Adrenal gland (tissue), 12 donors: Measurements from ENCODE around the gene OR2A2. TPM values are rescaled to one million over a fixed set of nuclear protein-coding genes. Genes with fewer than 3 reads are reported as not detected.

ENCODE experiments used
- DNase-seq, 7 donors: peaks; one replicate each; pipeline ENCODE4 v3.0.0-alpha.2; 2019 to 2020
- H3K27ac ChIP-seq, 5 donors: fragments of 200-600 bp; sonication (generic) in 4 of 5; 1 replicate in 3 of 5; 2 replicates in 2 of 5; pipeline versions ENCODE4 v1.5.1 to v1.8.0; 2016 to 2020; ENCODE audit warnings: mild to moderate bottlenecking in 1 of 5
- H3K27me3 ChIP-seq: fragments of 200-600 bp; 2 replicates; pipeline ENCODE4 v1.8.0; 2021
- H3K36me3 ChIP-seq, 2 donors: fragments of 200-600 bp; replicated peaks in 1 of 2; 1 replicate in 1 of 2; 2 replicates in 1 of 2; pipeline versions ENCODE4 v1.5.1 to v1.8.0; 2018 to 2022
- H3K4me1 ChIP-seq, 2 donors: fragments of 200-600 bp; replicated peaks in 1 of 2; 1 replicate in 1 of 2; 2 replicates in 1 of 2; pipeline versions ENCODE4 v1.5.1 to v1.8.0; 2018 to 2021
- H3K4me3 ChIP-seq, 4 donors: fragments of 200-600 bp; sonication (generic) in 3 of 4; one replicate each; pipeline ENCODE4 v1.5.1; 2016 to 2018
- H3K9me3 ChIP-seq, 3 donors: fragments of 200-600 bp; sonication (generic) in 1 of 3; replicated peaks in 1 of 3; 1 replicate in 2 of 3; 2 replicates in 1 of 3; pipeline versions ENCODE4 v1.5.1 to v1.8.0; 2016 to 2021
- CTCF ChIP-seq, 6 experiments: fragments of 450-650 bp in 4 of 6; fragments of 200-600 bp in 2 of 6; sonication (generic) in 1 of 6; IDR thresholded peaks; 1 replicate in 5 of 6; 2 replicates in 1 of 6; pipeline versions ENCODE4 v1.5.1 to v1.8.0; 2016 to 2021; ENCODE audit warnings: antibody characterized with exemption in 6 of 6, mild to moderate bottlenecking in 2 of 6, moderate library complexity in 1 of 6
- POLR2A ChIP-seq, 2 donors: fragments of 450-650 bp; IDR thresholded peaks; one replicate each; pipeline ENCODE4 v1.6.1; 2017; ENCODE audit warnings: antibody characterized with exemption in 2 of 2, mild to moderate bottlenecking in 2 of 2, moderate library complexity in 1 of 2
- WGBS, 4 donors: extraction: QIAGEN DNeasy Blood & Tissue Kit in 2 of 4; methylation state at CpG; one replicate each; pipeline versions ENCODE4 v1.1.5 to v1.1.7; 2013 to 2017; 5-methylcytosine and 5-hydroxymethylcytosine counted together
- intact Hi-C, 2 donors: fragments of 100-400 bp; cut with DNase I; formaldehyde crosslinking; loops; one replicate each; pipeline versions ENCODE4 v1.14.1 to v1.15.0; 2022 to 2023
- polyA plus RNA-seq, 3 donors: library from polyadenylated mRNA; stranded (reverse); fragments of 200-250 nt in 2 of 3; fragments of 350-450 nt in 1 of 3; fragmentation: Illumina TruSeq in 1 of 3; extraction: RNeasy Lipid Tissue Mini Kit (QIAGEN cat#74804) in 1 of 3; gene quantifications; one replicate each; pipeline ENCODE4 v1.2.3, GENCODE V29; 2013 to 2014
- total RNA-seq, 9 donors: library from RNA; depleted of rRNA in 4 of 9; stranded (reverse); fragments of >200 nt in 4 of 9; fragments of 120-200 nt in 1 of 9; fragmentation: NEBNext Ultra II Directional in 1 of 9; extraction: Animal tissue kit (Norgen Biotek cat#: 25700) in 1 of 9; gene quantifications; one replicate each; pipeline versions ENCODE4 v1.1.0 to v1.2.4, GENCODE V29; 2013 to 2023
- donor health status: healthy with polysubstance abuse.
- donor health status: Bipolar disorder and iron deficiency.
- donor health status: DM: yes; HTN: yes; CAD: no.
- donor health status: DM: no; HTN: no; CAD: no.
- donor health status: DM: no; HTN: no; CAD: no.
- donor health status: DM: yes; HTN: yes; CAD: no.

Gene OR2A2
- total and polyA plus RNA-seq, 12 donors: not detected

DNA sequence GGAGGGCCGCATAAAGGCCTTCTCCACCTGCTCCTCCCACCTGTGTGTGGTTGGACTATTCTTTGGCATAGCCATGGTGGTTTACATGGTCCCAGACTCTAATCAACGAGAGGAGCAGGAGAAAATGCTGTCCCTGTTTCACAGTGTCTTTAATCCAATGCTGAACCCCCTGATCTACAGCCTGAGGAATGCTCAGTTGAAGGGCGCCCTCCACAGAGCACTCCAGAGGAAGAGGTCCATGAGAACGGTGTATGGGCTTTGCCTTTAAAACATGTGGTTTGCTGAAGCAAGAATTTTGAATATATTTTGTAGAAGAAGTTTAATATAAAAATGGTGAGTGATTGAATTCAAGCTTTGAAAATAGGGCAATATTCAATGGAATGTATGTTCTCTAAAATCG is 889 bp downstream of the OR2A2 start:
- DNase-seq: no peak
- intact Hi-C loops: no loop called here
- TF ChIP-seq POLR2A (IDR thresholded peaks at IDR 0.05) (no peak), CTCF (IDR thresholded peaks at IDR 0.05) (no peak)
- no peaks in the 10 kb centered on the region for H3K9me3 ChIP-seq
- H3K27ac ChIP-seq: no peak overlapping the region
- WGBS, 4 donors: 67 to 77% (median 75%) methylated on average over 5 of the region's 5 CpGs
- H3K27me3 ChIP-seq: peaks cover 4% of the 10 kb centered on the region
- H3K36me3 ChIP-seq: no peaks in the 10 kb centered on the region
- H3K4me3 ChIP-seq: no peak overlapping the region
- H3K4me1 ChIP-seq: no peaks in the 10 kb centered on the region

DNA sequence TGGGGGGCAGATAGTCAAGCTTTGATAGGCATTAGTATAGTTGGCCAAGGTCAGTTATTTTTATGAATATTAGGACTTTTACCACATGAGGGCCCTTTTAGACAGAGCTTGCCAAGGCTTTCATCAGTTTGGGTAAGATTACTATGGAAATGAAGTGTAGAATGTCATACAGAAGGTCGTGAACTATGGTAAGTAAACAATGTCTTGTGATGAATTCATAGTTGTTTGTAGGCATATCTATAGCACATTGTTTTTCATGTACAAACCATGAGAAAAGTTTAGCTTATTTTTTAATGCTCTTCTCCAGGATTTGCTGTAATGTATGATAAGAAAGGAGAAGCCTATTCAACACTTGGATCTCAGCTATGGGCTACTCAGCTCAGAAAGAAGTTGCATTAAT is 4.3 kb downstream of the OR2A2 start:
- intact Hi-C loops: no loop called here
- H3K4me1 ChIP-seq: no peaks in the 10 kb centered on the region
- no peak for DNase-seq
- no peak overlapping the region for H3K27ac ChIP-seq
- no peaks in the 10 kb centered on the region for H3K36me3 ChIP-seq
- 42 to 53% (median 49%) methylated on average over 1 of the region's 1 CpG for WGBS, 4 donors
- H3K4me3 ChIP-seq: no peak overlapping the region
- H3K27me3 ChIP-seq: peaks cover 4% of the 10 kb centered on the region
- TF ChIP-seq POLR2A (IDR thresholded peaks at IDR 0.05): no peak
- TF ChIP-seq CTCF (IDR thresholded peaks at IDR 0.05): no peak
- H3K9me3 ChIP-seq: no peaks in the 10 kb centered on the region

- 40 to 66% (median 64%) methylated on average over 5 to 8 of the region's 8 CpGs for WGBS, 4 donors
- H3K36me3 ChIP-seq: no peaks in the 10 kb centered on the region
- H3K27ac ChIP-seq: no peak overlapping the region
- no peak for DNase-seq
- H3K9me3 ChIP-seq: no peaks in the 10 kb centered on the region
- intact Hi-C loops: no loop called here
- H3K4me3 ChIP-seq: no peak overlapping the region
- H3K27me3 ChIP-seq: peaks cover 4% of the 10 kb centered on the region
- TF ChIP-seq POLR2A (IDR thresholded peaks at IDR 0.05): no peak
- no peak for TF ChIP-seq CTCF (IDR thresholded peaks at IDR 0.05)
- no peaks in the 10 kb centered on the region for H3K4me1 ChIP-seq
Measured at GRCh38 chr7:144118341-144118740, 9.0 kb downstream of the OR2A2 start.

DNA sequence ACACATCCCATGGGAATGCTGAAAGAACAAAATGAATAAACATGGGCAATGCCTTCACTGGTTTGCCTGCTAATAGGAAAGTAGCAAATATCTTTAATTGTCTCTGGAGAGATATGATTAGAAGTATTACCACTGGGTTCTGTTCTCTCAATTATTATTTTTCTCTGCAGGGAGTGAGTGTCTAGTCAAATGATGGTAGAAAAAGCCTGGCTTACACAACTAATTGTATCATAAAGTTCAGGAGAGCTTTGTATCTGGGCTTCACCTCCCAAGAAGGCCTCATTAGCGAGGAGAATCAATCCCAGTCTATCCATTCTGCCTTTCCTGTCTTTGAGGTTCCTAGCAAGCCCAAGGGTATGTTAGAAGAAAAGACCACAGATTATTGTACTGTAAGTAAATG is 13.5 kb downstream of the OR2A2 start, which contains the start of gene OR2A14:
TSS of gene OR2A14 (plus strand) at position 301 of the 400 bp plus-strand sequence. CDS start 5,937 bp downstream, outside the sequence.
- intact Hi-C loops: no loop called here
- Histone ChIP-seq H3K27ac (no peak within 1 kb of the TSS), H3K36me3 (no peaks in the 10 kb centered on the region), H3K9me3 (no peaks in the 10 kb centered on the region), H3K27me3 (no peaks in the 10 kb centered on the region), H3K4me1 (no peaks in the 10 kb centered on the region), H3K4me3 (no peak within 1 kb of the TSS)
- no peak for DNase-seq
- TF ChIP-seq CTCF (IDR thresholded peaks at IDR 0.05) (no peak), POLR2A (IDR thresholded peaks at IDR 0.05) (no peak)
- 79 to 96% (median 87%) methylated on average over 1 of the region's 1 CpG for WGBS, 4 donors
